Measurements from ENCODE around the gene NHERF1.

The NHERF1 gene

GRCh38 chr17:74769856-74770497 lies 21.5 kb downstream of the NHERF1 start:
- no peak for DNase-seq

DNA sequence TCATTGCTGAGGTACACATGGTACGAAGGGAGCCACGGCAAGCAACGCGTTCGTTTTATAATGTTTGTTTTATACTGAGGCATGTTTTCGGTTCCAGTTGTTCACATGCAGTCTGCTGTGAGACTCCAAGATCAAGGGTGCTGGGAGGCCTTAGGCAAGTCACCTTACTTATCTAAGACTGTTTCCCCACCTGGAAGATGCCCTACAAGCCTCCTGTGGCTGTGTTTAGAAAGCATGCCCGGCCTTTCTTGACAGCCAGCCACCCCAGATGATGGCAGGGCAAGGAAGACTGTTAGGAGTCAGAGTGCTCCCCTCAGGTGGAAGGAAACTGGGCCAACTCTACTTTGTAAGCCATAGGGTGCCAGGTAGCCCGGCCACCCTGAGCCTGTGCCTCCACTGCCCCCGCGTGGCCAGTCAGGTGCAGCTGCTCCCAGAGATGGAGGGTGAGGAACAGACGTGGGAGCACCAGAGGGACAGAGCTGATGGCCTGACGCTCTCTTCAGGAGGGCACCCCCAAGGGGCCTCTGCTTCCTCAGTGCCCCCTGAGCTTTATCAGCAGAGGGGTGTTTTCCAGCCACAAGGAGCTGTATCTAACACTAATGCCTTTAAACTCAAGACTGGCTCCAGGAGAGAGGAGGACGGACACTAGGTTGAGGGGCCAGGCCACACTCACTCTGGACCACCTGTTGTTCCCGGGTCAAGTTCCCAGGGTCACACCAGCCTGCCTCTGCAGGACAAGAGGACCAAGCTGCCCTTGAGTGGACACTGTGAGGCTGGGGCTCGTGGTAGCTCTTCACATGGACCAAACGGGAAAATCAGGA lies 22.3 kb downstream of the NHERF1 start:
- DNase-seq: peak in 1 of 2 donors; percentile 40

DNA sequence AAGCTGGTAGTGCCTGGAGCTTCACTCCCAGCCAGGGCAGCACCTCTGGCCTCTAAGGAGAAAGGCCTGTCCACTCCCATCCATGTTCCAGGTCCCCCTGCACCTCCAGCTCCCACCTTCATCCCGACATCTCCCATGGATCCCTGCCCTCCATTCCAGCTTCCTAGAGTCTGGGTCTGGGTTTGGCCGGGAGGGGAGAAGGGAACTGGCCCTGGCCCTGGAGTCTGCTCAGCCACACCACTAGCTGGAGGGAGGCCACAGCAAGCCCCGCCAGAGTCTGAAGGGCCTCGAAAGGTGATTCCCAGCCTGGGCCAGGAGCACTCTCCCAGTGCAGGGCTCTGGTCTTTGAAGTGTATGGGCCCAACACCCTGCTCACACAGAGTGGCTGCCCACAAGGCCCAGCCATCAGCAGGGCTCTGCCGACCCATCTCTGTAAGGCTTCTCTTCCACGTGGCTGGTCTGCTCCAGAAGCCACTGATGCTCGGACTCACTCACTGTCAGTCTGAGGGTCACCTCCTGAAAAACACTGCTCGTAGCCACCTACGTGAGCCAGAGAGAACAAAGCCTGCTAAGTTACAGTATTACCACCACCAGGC lies 23.0 kb downstream of the NHERF1 start:
- no peak for DNase-seq

- no peak for DNase-seq
Observed at GRCh38 chr17:74772053-74772452, 23.6 kb downstream of the NHERF1 start.

GRCh38 chr17:74773414-74773813 lies 25.0 kb downstream of the NHERF1 start:
- no peak for DNase-seq

DNA sequence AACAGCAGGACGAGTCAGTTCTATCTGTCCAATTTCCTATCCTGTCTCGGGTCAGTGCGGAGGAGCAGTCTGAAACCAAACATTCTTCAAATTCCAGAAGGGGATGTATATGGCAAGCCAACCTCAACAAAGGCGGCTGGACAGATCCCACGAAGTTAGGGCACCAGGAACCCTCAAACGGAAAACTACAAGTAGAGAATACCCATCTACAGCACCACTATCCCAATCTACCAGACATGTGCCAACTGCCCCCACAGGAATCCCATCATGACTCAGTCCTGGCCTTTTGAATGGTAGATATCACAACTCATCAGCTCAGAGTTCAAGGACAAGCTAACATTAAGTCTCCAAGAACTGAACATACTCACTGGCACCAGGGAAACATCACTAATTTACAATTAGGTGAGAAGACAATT lies 25.5 kb downstream of the NHERF1 start:
- no peak for DNase-seq

- DNase-seq: no peak
Observed at GRCh38 chr17:74775409-74776043, 27.1 kb downstream of the NHERF1 start.

- peak; percentile 83 to 95 for DNase-seq
Observed at GRCh38 chr17:74776044-74776962, 27.9 kb downstream of the NHERF1 start, which contains the start of gene NAT9. Gene NAT9, minus strand, starts transcription at chr17:74776345. Its CDS starts 647 bp downstream, at chr17:74775698.

DNA sequence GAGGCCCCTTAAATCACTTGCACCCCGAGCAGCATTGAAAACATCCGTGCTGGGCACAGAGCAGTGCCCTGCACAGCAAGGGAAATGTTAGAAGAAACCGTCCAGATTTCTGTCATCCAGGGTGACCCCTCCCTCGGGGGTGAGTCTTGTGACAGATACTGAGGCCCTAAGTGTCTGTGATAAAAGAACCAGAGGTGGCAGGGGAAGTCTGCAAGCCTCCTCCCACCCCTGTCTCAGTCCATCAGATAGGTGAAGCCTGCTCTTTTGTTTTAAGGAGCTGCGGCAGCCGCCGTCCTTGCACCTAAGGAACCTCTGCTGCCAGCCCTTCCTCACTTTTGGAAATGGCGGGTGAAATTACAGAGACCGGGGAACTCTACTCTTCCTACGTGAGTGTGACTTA lies 28.6 kb downstream of the NHERF1 start:
- DNase-seq: no peak

DNA sequence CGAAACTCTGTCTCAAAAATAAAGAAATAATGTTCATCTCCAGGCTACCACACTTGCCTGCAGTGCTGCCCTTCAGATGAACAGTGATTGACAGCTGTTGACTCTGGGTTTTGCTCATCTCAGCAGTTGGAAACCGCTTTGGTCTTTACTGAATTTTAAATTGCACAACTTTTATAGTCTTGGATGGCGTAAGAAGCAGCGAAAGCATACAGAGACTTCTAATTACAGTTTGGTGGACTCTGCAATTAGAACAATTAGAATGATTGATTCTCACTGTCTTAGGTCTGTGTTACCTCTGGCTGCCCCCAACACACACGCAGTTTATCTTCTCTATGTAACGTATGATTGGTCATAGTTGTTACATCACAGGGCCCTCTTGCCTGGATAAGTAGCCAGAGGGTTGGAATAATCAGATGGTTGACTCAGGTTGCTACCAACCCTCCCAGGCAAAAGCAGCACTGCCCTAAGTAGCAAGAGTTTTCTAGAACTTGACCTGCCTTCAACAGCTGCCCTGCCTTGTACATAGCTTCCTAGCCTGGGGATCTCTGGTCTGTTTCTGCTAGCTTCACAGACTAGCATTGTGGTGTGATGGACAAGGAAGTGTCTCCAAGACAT lies 29.6 kb downstream of the NHERF1 start:
- no peak for DNase-seq

DNA sequence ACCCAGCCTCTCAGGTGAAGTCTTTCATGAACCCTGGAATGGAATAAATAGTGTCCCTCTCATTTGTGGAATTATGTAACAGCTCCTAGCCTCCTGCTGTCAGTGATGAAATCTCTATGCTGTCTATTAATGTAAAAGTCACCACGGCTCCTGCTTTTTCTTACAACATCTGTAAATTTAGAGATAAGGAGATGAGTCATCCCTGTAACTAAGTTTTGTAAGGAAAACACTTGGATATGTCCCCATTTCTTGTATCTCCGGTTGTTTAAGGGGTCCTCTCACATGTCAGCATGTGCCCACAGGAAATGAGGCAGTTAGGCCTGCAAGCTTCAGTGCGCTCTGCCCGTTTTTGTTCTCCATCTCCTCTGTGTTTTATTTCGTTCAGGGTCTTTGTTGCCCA lies 30.5 kb downstream of the NHERF1 start:
- no peak for DNase-seq

DNA sequence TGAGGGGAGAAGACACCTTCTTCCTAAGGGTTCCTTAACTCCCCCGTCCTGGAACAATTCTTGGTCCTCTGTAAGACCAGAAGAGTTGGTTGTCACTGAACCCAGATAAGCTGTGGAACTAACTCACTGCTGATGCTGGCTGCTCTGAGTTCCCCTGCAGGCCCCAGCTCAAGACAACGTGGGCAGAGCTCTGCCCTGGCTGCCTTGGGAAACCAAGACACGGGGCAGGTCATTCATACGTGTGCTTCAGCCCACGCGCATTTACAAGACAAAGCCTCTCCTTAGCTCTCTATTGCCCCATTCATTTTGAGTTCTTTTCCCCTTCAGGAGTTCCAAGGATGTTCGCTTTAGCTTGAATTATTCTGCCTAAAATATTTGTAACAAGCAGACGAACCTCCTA lies 31.1 kb downstream of the NHERF1 start:
- no peak for DNase-seq

GRCh38 chr17:74779948-74780400 lies 31.5 kb downstream of the NHERF1 start:
- peak; percentile 30 to 31 for DNase-seq

GRCh38 chr17:74780443-74781238 lies 32.2 kb downstream of the NHERF1 start:
- DNase-seq: peak in 1 of 2 donors; percentile 46

DNA sequence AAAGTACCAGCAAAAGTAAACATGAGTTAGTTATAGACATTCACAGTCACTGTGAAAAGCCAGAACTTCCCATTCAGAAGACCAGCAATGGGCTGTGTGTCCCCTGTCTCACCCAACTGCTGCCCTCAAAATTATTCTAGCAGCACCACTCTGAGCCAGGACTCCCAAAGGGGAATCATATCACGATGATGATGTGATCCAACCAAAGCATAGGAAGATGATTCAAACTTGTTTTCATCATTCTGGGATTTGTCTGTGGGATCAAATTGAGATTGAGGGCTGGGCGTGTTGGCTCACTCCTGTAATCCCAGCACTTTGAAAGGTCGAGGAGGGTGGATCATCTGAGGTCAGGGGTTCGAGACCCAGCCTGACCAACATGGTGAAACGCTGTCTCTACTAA lies 34.1 kb downstream of the NHERF1 start:
- no peak for DNase-seq

DNA sequence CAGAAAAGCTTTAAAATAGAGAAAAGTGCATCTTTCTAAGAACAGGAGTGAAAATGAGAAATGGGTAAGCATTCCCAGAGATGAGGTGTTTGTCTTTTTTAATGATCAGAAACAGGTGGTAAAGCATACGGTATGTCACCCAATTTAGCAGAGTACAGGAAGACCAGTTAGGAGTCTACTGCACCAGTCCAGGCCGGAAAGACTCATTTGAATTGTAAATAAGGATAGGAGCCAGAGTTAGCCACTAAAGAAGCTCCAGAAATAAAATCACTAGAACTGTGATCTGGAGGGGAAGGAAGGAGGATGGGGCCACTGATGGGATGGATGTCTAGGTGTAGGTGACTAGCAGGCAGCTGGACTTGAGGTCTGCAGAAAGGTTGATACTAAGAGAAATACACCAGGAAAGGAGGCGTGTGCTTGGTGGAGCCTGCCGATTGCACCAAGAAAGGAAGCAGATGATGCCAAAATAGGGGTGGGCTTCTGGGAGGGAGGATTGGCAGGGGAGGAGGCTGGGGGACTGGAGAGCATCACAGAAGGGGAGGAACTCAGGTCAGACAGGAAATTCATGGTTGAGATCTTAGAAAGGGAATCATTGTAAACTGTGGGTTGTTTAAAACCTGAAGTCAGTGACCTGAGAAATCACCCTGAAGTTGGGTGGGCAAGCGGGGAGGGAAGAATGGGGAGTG lies 35.8 kb downstream of the NHERF1 start:
- DNase-seq: no peak

DNA sequence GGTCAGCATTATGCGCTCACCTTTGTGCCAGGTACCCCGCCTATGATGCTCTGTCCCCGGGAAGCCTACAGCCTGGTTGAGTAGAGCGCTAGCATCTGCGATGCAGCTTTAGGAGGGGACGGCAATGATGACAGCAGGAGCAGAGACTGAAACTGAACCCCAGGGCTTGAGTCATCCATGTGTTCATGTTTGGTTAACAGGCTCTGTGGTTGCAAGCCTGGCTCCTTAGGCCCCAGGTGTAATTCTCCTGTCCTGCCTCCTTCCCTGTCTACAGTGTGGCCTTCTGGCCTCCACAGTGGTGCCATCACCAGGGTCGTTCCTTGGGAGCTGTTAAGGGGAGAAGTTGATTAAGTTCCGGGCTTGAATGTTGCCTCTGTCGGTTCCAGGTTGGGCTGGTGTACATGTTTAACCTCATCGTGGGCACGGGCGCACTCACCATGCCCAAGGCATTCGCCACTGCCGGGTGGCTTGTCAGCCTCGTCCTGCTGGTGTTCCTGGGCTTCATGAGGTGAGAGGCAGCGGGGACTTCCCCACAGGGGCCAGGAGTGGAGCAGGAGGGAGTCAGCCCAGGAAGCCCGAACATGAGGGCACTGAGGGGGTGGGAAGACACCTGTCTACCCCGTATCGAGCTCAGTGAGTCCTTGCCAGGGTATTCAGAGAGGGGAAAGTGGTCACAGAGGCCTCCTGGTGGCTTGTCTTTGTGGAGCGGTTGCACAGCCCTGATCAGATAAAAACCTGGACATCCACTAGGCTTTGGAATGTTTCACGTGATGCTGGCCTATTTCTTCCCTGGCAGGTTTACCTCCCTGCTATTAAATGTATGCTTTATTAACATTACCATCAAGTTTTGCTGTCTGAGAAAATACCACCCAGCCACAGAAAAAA lies 36.9 kb downstream of the NHERF1 start:
- DNase-seq: no peak

DNA sequence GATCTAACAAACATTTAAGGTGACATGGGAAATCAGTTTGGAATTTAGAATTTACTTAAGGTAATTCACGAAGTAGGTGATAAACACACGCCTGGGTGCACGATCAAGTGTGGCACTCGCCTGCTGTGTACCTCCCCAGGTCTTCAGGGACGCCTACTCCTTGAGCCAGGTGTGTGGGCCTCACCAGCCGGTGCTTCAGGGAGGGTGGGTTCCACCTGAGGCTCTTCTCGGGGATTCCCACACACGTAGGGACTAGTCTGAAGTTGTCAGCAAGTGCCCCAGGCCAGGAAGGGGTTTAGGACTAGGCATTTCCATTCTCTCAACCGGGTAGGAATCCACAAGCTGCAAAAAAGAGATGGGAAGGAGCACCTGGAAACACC lies 37.5 kb downstream of the NHERF1 start:
- no peak for DNase-seq

DNA sequence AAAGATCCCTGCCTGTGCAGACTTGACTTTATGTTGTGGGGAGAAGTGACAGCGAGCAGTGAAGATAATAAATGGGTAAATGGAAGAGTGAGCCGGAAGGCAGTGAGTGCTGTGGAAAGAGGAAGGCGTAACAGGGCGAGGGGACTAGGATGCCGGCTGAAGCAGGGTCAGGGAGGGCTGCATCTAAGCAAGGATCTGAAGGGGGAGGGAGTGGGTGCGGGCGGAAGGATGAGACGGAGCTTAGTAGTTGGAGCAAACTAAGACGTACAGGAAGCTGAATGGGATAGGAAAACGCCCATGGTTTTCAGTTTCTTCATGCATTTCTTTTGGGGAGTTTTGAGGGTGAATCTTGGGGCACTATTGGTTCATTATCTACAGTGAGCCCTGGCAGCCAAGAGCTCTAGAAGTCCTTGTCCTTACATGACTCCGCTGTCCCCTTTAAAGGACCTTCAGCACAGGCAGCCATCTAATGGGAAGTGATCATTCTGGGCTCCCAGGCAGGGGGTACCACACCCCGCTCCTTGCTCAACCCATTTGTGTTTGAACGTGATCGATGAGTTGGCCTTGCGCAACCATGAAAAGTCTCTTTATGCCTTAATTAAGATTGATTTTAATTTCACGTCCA lies 38.1 kb downstream of the NHERF1 start:
- no peak for DNase-seq
